ENCODE data around the gene JAKMIP3.

DNA sequence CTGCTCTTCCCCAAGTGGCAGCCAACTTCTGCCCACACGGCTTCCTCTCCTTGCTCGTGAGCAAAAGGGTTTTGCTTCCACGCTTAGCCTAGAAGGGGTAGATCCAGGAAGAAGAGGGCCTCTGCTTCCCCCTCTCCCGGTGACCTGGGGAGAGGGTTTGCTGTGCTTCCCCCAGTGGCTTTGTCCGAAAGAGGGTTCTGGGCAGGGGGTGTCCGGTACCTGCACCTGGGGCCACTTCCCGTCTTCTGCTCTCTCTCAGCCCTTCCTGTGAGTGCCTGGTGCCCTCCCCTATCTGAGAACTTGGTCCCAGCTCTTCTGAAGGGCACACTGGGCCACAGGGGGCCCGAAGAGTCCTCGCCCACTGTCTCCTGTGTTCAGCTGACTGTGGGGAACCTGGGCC, 11.3 kb downstream of the JAKMIP3 start:
- TF ChIP-seq, protein P1, sequence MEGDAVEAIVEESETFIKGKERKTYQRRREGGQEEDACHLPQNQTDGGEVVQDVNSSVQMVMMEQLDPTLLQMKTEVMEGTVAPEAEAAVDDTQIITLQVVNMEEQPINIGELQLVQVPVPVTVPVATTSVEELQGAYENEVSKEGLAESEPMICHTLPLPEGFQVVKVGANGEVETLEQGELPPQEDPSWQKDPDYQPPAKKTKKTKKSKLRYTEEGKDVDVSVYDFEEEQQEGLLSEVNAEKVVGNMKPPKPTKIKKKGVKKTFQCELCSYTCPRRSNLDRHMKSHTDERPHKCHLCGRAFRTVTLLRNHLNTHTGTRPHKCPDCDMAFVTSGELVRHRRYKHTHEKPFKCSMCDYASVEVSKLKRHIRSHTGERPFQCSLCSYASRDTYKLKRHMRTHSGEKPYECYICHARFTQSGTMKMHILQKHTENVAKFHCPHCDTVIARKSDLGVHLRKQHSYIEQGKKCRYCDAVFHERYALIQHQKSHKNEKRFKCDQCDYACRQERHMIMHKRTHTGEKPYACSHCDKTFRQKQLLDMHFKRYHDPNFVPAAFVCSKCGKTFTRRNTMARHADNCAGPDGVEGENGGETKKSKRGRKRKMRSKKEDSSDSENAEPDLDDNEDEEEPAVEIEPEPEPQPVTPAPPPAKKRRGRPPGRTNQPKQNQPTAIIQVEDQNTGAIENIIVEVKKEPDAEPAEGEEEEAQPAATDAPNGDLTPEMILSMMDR (IDR thresholded peaks at IDR 0.05; ENCODE audit: borderline replicate concordance, extremely low read depth, low read length, poor library complexity, severe bottlenecking), result no peak
- no peak for TF ChIP-seq EZH2 (IDR thresholded peaks at IDR 0.05; ENCODE audit: borderline replicate concordance, low read depth, low read length, severe bottlenecking)
